ENCODE measurements around the gene ZNF148.

- TF ChIP-seq POLR2A (IDR thresholded peaks at IDR 0.05; ENCODE audit: low read length) (no peak), GATA1 (IDR thresholded peaks at IDR 0.05; ENCODE audit: low read depth, low read length) (no peak)
Observed at GRCh38 chr3:125229707-125230106, 145.4 kb downstream of the ZNF148 start.

Data from erythroblast (primary cell).